Melanocyte of skin (primary cell): ENCODE results near the gene RAB10. TPM values are rescaled to one million over a fixed set of nuclear protein-coding genes. Genes with fewer than 3 reads are reported as not detected.

Experiments
- small RNA-seq, 2 donors: library from RNA; depleted of rRNA; stranded (forward); fragments of <200 nt; gene quantifications; one replicate each; pipeline ENCODE3, GENCODE V24; 2012
- total RNA-seq, 2 donors: library from RNA; depleted of rRNA; stranded (reverse); fragments of >200 nt; gene quantifications; 2 replicates each; pipeline ENCODE4 v1.2.3, GENCODE V29; 2012

Gene RAB10
- total RNA-seq = 100 to 1,000 TPM in 1 of 2 donors, 10 to 100 TPM in 1; 97.4 to 102 TPM

DNA sequence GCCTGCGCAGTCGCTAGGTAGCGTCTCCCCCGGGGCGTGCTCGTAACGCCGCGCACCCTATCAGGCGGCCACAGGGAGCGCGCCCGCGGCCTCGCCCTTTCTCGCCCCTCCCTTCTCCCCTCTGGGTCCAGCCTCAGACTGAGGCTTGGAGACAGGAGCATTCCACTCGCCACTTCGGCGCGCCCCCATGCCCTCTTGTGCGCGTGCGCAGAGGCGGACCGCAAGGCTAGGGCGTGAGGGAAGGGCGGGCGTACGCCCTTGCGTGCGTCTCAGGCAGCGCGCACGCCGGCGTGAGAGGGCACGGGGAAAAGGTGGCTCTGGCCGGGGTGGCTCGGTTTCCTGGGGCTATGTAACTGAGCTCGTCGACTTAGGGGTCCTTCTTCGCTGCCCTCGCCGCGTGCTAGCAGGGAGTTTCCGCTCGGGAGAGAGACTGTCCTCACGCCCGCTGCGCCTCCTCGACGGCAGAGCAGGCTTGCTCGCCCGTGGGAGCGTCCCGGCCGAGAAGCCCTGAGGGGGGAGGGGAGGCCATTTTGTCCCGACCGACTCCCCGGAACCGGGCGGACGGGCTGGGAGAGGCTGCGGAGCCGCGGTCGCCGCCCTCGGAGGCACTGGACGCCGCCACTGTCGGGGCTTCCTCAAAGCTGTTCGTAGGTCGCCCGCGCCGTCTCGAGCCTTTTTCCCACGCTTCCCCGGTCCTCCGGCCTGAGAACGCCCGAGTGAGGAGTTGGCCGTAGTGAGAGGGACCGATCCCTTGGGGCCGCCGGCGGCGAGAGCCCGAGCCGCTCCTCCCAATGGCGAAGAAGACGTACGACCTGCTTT is at the start of gene RAB10:
RAB10 (plus strand) TSS at position 267 of the 819 bp plus-strand sequence; CDS start at position 792, 525 bp downstream.

DNA sequence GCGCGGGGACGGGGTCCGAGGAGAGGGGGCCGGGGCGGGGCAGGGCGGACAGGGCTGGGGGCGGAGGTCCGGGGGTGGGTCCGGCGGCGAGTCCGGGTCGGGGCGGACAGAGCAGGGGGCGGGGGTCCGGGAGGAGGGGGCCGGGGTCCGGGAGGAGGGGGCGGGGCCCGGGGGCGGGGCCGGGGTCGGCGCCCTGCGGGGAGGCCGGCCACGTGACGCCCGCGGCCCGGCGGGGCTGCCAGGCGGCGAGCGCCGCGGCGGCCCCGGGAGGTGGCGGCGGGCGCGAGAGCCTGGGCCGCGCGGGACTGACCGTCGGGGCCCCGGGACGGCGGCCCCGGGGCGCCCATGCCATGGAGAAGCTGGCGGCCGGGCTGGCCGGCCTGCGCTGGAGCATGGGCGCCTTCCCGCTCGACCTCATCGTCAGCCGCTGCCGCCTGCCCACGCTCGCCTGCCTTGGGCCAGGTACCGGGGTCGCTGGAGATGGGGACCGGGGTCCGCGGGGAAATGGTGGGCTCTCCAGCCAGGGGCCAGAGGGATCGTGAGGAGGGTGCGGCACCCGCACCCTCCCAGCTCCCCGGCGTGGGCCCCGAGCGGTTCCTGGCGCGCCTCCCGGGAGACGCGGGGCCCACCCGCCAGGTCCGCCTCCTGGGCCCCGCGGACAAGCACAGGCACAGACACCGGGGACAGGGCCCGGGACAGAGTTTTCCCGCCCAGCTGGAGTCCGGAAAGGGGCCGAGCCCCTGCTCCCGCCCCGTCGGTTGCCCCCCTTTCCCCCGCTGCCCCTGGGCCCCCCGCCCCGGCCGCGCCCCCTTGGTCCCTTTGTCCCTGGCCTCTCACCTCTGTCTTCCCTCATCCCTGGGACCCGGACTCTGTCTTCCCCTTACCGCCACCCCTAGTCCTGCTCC is 139.2 kb downstream of the RAB10 start, which contains the start of gene GAREM2:
GAREM2 (plus strand) TSS at position 218 of the 905 bp plus-strand sequence; CDS start at position 351, 133 bp downstream.

Small RNA genes within 50 kb of the gene (small RNA-seq; reads per million reads assigned to genes)
- gene RNU6-942P (0 to 0.06 reads per million in 2 donors), gene UQCRHP2 (0 reads per million in 2 donors)

Other genes starting within 250 kb of the RAB10 start
- 10 to 100 TPM; 15.3 to 18.6 TPM for gene ASXL2, start 155.6 kb upstream of the RAB10 start, total RNA-seq
- 10 to 100 TPM; 19.6 to 20.0 TPM for gene KIF3C, start 51.6 kb upstream of the RAB10 start, total RNA-seq
- 1 to 10 TPM in 1 of 2 donors, under 1 TPM in 1; 1.00 to 1.4 TPM for gene GAREM2, start 139.0 kb downstream of the RAB10 start, total RNA-seq
- 100 to 1,000 TPM; 135 TPM for gene HADHA, start 210.5 kb downstream of the RAB10 start, total RNA-seq
- 100 to 1,000 TPM; 116 to 127 TPM for gene HADHB, start 210.9 kb downstream of the RAB10 start, total RNA-seq